ENCODE data around the gene RUSF1.

- no peak for TF ChIP-seq EZH2 (IDR thresholded peaks at IDR 0.05; ENCODE audit: insufficient read depth, poor library complexity, severe bottlenecking)
- no peak for TF ChIP-seq EZH2phosphoT487 (IDR thresholded peaks at IDR 0.05; ENCODE audit: insufficient read depth, low read depth)
Observed at GRCh38 chr16:31478956-31479355, 29.2 kb downstream of the RUSF1 start.
